HG03103 (cell line): Measurements from ENCODE around the gene FAHD2B.
"Not testable (repeated sequence)": the region's sequence is repeated elsewhere in the genome, so short reads cannot be mapped to it uniquely, and the experiment has no call there.

ENCODE experiments used
- ATAC-seq: cut with Tn5 transposase; IDR thresholded peaks from one replicate; pipeline ENCODE4 v1.9.1; 2021; ENCODE audit warnings: low read depth; ENCODE audit not compliant: unreplicated experiment

FAHD2B gene

GRCh38 chr2:97068722-97069121 lies 26.0 kb downstream of the FAHD2B start:
- ATAC-seq = not testable (repeated sequence)

DNA sequence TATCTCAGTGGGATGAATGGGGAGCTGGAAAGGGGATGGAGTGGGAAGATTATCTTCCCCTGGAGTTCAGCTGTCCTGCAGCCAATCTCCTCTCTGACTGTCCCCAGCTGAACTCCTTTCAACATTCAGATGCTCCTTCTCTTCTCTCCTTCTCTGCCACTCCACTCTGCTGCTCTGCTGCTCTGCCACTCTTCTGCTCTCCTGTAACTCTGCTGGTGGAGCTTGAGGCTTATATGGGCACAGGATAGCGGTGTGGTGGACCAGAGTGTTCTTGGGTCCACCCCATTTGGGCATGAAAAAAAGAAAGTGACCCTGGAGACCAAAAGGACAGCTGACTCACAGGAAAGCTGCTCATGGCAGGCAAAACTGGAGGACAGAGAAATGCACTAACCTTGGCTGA lies 26.6 kb downstream of the FAHD2B start:
- no peak for ATAC-seq

DNA sequence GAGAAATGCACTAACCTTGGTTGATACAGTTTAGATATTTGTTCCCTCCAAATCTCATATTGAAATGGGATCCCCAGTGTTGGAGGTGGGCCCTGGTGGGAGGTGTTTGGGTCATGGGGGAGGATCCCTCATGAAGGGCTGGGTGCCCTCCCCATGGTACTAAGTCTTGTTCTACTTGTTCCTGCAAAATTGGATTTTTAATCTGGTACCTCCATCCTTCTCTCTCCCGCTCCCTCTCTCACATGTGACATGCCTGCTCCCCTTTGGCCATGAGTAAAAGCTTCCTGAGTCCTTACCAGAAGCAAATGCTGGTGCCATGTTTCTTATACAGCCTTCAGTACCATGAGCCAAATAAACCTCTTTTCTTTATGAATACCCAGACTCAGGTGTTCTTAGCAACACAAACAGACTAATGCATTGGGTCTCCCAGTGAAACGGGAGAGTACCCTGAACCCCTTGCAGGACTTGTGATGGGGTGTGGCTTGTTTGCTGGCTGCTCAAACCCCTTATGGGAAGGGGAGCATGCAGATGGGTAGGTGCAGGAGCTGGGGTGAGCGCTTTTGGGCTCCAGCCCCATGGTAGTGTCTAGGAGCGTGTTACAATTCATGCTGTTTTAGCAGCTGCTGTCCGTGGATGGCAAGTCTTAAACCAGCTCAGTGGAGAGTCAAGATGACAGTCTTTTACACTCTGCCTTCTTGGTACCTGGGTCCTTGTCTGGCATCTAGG lies 27.2 kb downstream of the FAHD2B start:
- no peak for ATAC-seq

DNA sequence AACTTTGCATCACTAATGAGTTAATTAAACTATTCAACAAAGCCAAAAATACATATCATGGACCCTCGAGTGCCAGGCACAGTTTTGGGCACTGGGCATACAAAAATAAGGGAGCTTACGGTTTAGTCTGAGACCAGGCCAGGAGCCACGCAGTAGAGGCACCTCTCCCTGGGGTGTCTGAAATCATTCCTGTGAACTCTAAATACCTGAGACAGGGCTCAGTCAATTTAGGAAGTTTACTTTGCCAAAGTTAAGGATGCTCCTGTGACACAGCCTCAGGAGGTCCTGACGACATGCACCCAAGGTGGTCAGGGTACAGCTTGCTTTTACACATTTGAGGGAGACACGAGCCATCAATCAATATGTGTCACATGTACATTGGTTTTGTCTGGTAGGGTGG lies 28.7 kb downstream of the FAHD2B start:
- not testable (repeated sequence) for ATAC-seq

DNA sequence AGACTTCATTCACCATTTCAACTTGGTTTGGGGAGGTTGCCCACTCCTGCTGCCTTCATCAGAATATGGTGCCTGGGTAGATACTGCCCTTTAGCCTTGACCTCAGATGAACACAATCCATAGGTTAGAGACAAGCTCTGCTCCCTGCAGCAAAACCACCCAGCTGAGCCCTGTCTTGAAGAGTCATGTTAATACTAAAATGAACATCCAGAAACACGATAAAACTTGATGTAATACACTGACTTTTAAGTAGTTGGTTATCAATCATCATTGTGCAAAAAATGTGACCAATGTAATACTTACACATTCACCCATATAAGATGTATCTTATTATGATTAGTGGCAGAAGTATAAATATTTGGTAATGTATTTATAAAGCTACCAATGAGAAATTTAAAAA lies 32.7 kb downstream of the FAHD2B start:
- ATAC-seq = not testable (repeated sequence)

GRCh38 chr2:97059782-97060181 lies 34.9 kb downstream of the FAHD2B start:
- ATAC-seq = not testable (repeated sequence)

DNA sequence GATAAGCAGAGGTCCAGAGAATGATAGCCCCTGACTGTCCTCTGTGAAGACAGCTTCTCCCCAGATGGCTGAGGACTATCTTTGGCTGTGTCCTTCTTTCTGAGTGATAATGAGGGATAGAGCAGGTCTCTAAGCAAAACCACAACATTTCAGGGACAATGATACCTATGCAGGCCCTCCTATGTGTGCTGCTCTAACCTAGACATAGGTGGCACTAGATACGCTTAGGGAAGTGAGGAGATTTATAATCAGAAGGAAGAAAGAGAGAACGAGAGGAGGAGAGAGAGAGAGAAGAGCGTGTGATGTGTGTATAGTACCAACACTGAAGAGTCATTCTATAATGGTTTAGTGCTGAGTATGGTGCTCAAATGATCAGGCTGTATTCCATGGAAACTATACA lies 38.5 kb downstream of the FAHD2B start:
- ATAC-seq = not testable (repeated sequence)

GRCh38 chr2:97050032-97050431 lies 44.6 kb downstream of the FAHD2B start:
- not testable (repeated sequence) for ATAC-seq

GRCh38 chr2:97048448-97048847 lies 46.2 kb downstream of the FAHD2B start:
- not testable (repeated sequence) for ATAC-seq

GRCh38 chr2:97046676-97047075 lies 48.0 kb downstream of the FAHD2B start:
- not testable (repeated sequence) for ATAC-seq

DNA sequence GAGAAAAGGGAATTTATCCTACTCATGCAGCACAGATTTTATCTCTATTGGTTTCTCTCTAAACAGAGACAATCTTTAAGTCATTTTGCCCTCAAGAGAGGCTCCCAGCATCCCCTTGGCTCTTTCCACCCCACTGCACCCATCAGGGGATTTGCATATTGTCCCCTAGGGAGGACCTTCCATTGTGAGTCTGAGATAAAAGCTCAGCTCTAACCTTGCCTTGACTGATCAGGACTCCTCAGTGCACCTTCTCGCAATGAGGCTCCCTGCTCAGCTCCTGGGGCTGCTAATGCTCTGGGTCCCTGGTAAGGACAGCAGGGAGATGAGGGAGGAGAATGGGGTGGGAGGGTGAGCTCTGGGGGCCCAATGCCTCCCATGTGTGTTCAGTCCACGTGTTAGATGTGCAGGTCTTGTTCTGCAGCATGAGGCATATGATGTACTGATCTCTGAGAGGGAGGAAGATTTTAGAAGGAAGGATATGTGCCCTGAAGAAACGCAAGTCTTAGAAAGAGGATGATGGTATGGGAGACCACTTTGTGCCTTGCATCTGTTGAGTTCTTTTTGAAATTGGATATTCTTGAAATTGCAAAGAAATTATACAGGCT lies 48.7 kb downstream of the FAHD2B start:
- not testable (repeated sequence) for ATAC-seq
